Common myeloid progenitor, CD34-positive (primary cell): ENCODE data around the gene LYRM4.

Experiments used
- CTCF ChIA-PET: fragments of 350-600 bp; sonication (Branson Sonifier 250); formaldehyde crosslinking; loops from one replicate; lab custom pipeline; 2021; ENCODE audit warnings: antibody characterized with exemption; lab: Charles Lee
- POLR2A ChIA-PET: fragments of 350-600 bp; sonication (Branson Sonifier 250); formaldehyde crosslinking; loops from one replicate; lab custom pipeline; 2021; ENCODE audit warnings: antibody characterized with exemption; lab: Charles Lee
- DNase-seq, 3 donors: peaks; one replicate each; pipeline versions ENCODE4 v3.0.0 to v3.0.0-alpha.2; 2013
- H3K27ac ChIP-seq, 2 experiments: 1 replicate in 1 of 2; 2 replicates in 1 of 2; pipeline ENCODE4 v1.7.0; 2013; ENCODE audit warnings: inconsistent platforms in 2 of 2, low read length in 2 of 2, mild to moderate bottlenecking in 2 of 2, low read depth in 1 of 2, moderate library complexity in 1 of 2; ENCODE audit not compliant: severe bottlenecking in 2 of 2, insufficient read depth in 1 of 2, poor library complexity in 1 of 2
- H3K27me3 ChIP-seq, 5 experiments: replicated peaks in 2 of 5; 1 replicate in 3 of 5; 2 replicates in 2 of 5; pipeline versions ENCODE4 v1.6.1 to v1.7.0; 2013; ENCODE audit warnings: low read length in 4 of 5, mild to moderate bottlenecking in 2 of 5, moderate library complexity in 2 of 5, inconsistent platforms in 1 of 5; ENCODE audit not compliant: insufficient read depth in 5 of 5, control insufficient read depth in 4 of 5
- H3K36me3 ChIP-seq, 4 experiments: 1 replicate in 2 of 4; 2 replicates in 2 of 4; pipeline versions ENCODE4 v1.6.1 to v1.7.0; 2013; ENCODE audit warnings: low read length in 3 of 4, control low read depth in 1 of 4, mild to moderate bottlenecking in 1 of 4; ENCODE audit not compliant: control insufficient read depth in 4 of 4, insufficient read depth in 4 of 4
- H3K4me1 ChIP-seq, 4 experiments: 1 replicate in 3 of 4; 2 replicates in 1 of 4; pipeline versions ENCODE4 v1.6.1 to v1.7.1; 2013; ENCODE audit warnings: low read length in 3 of 4, mild to moderate bottlenecking in 3 of 4, control low read depth in 1 of 4, inconsistent platforms in 1 of 4, moderate library complexity in 1 of 4; ENCODE audit not compliant: control insufficient read depth in 4 of 4, insufficient read depth in 4 of 4; ENCODE audit errors: control extremely low read depth in 1 of 4
- H3K4me3 ChIP-seq, 7 experiments: 1 replicate in 4 of 7; 2 replicates in 3 of 7; pipeline versions ENCODE4 v1.5.1 to v1.7.0; 2013; ENCODE audit warnings: mild to moderate bottlenecking in 7 of 7, low read length in 6 of 7, moderate library complexity in 6 of 7, inconsistent platforms in 2 of 7, low read depth in 2 of 7, control low read depth in 1 of 7; ENCODE audit not compliant: insufficient read depth in 4 of 7, control insufficient read depth in 1 of 7; ENCODE audit errors: extremely low read depth in 1 of 7
- H3K9me3 ChIP-seq, 5 experiments: 1 replicate in 4 of 5; 2 replicates in 1 of 5; pipeline versions ENCODE4 v1.6.1 to v1.7.1; 2013; ENCODE audit warnings: low read length in 4 of 5, mild to moderate bottlenecking in 2 of 5, inconsistent platforms in 1 of 5, low read depth in 1 of 5, moderate library complexity in 1 of 5; ENCODE audit not compliant: control insufficient read depth in 4 of 5, insufficient read depth in 2 of 5; ENCODE audit errors: control extremely low read depth in 1 of 5
- WGBS: methylation state at CpG from one replicate; pipeline ENCODE4 v1.1.5; 2013; ENCODE audit not compliant: insufficient coverage; 5-methylcytosine and 5-hydroxymethylcytosine counted together

LYRM4 gene

GRCh38 chr6:5150551-5151075 is 110.1 kb downstream of the LYRM4 start:
- ChIA-PET CTCF (interaction anchor here (0.9 kb wide), 1 partner anchor 152 kb away, joined by 5 read pairs; no protein-coding TSS in a partner anchor), POLR2A (interaction anchor here (0.6 to 0.7 kb wide), 2 partner anchors 18 to 30 kb away, joined by 3 read pairs; no protein-coding TSS in a partner anchor)
- H3K4me3 ChIP-seq = no peak overlapping the region
- no peaks in the 10 kb centered on the region for H3K36me3 ChIP-seq
- peaks cover 7 to 22% (median 19%) of the 10 kb centered on the region in 4 experiments for H3K4me1 ChIP-seq
- no peaks in the 10 kb centered on the region for H3K9me3 ChIP-seq
- H3K27ac ChIP-seq = no peak overlapping the region
- DNase-seq = no peak
- 97% methylated on average over 3 of the region's 3 CpGs for WGBS
- no peaks in the 10 kb centered on the region for H3K27me3 ChIP-seq

GRCh38 chr6:5149891-5150290 is 110.9 kb downstream of the LYRM4 start:
- ChIA-PET CTCF (interaction anchor here (0.9 kb wide), 1 partner anchor 153 kb away, joined by 5 read pairs; no protein-coding TSS in a partner anchor), POLR2A (interaction anchor here (0.7 kb wide), 1 partner anchor 17 kb away, joined by 3 read pairs; no protein-coding TSS in a partner anchor)
- H3K4me3 ChIP-seq = no peak overlapping the region
- no peak for DNase-seq
- no peaks in the 10 kb centered on the region for H3K9me3 ChIP-seq
- H3K27me3 ChIP-seq = no peaks in the 10 kb centered on the region
- H3K4me1 ChIP-seq = peaks cover 7 to 22% (median 19%) of the 10 kb centered on the region in 4 experiments
- no peaks in the 10 kb centered on the region for H3K36me3 ChIP-seq
- no peak overlapping the region for H3K27ac ChIP-seq
- 98% methylated on average over 4 of the region's 6 CpGs for WGBS

- DNase-seq = no peak
- POLR2A ChIA-PET = no interaction called here
- Histone ChIP-seq H3K27me3 (no peaks in the 10 kb centered on the region), H3K4me1 (peaks cover 7 to 22% (median 19%) of the 10 kb centered on the region in 4 experiments), H3K36me3 (no peaks in the 10 kb centered on the region), H3K9me3 (no peaks in the 10 kb centered on the region), H3K4me3 (no peak overlapping the region), H3K27ac (no peak overlapping the region)
- CTCF ChIA-PET = interaction anchor here (0.6 to 1.1 kb wide), 3 partner anchors 13 to 157 kb away, joined by 3 read pairs; no protein-coding TSS in a partner anchor
- 98% methylated on average over 4 of the region's 6 CpGs for WGBS
These were observed 111.5 kb downstream of the LYRM4 start for GRCh38 chr6:5149159-5149704.

GRCh38 chr6:5146398-5146797 is 114.4 kb downstream of the LYRM4 start:
- no peaks in the 10 kb centered on the region for H3K27me3 ChIP-seq
- H3K4me3 ChIP-seq = no peak overlapping the region
- CTCF ChIA-PET = interaction anchor here (1.1 to 2.3 kb wide), 6 partner anchors 9 to 1401 kb away, joined by 3 to 10 read pairs (median 6); no protein-coding TSS in a partner anchor
- no peaks in the 10 kb centered on the region for H3K9me3 ChIP-seq
- POLR2A ChIA-PET = no interaction called here
- 10% methylated on average over 3 of the region's 4 CpGs for WGBS
- peak overlapping the region in 1 of 2 experiments; percentile 40 for H3K27ac ChIP-seq
- DNase-seq = no peak
- peaks cover 7 to 21% (median 16%) of the 10 kb centered on the region in 4 experiments for H3K4me1 ChIP-seq
- H3K36me3 ChIP-seq = no peaks in the 10 kb centered on the region

GRCh38 chr6:5143634-5144311 is 117.0 kb downstream of the LYRM4 start:
- H3K27me3 ChIP-seq = no peaks in the 10 kb centered on the region
- H3K9me3 ChIP-seq = no peaks in the 10 kb centered on the region
- no peaks in the 10 kb centered on the region for H3K36me3 ChIP-seq
- DNase-seq = peak; percentile 78 to 90 (median 84)
- peaks cover 7 to 20% (median 15%) of the 10 kb centered on the region in 4 experiments for H3K4me1 ChIP-seq
- ChIA-PET CTCF (interaction anchor here (0.6 to 2.3 kb wide), 42 partner anchors 8 to 1403 kb away, joined by 3 to 14 read pairs (median 4); no protein-coding TSS in a partner anchor), POLR2A (no interaction called here)
- WGBS = 44% methylated on average over 7 of the region's 9 CpGs
- no peak overlapping the region for H3K4me3 ChIP-seq
- no peak overlapping the region for H3K27ac ChIP-seq

GRCh38 chr6:5142915-5143314 is 117.8 kb downstream of the LYRM4 start:
- 99% methylated on average over 10 of the region's 11 CpGs for WGBS
- POLR2A ChIA-PET = no interaction called here

More at GRCh38 chr6:5142915-5143314, 117.8 kb downstream of the LYRM4 start:
- no peak overlapping the region for H3K4me3 ChIP-seq
- CTCF ChIA-PET = interaction anchor here (1.0 to 2.3 kb wide), 24 partner anchors 9 to 1404 kb away, joined by 3 to 14 read pairs (median 6); no protein-coding TSS in a partner anchor
- H3K36me3 ChIP-seq = no peaks in the 10 kb centered on the region
- H3K4me1 ChIP-seq = peaks cover 7 to 20% (median 15%) of the 10 kb centered on the region in 4 experiments
- H3K27ac ChIP-seq = no peak overlapping the region
- H3K27me3 ChIP-seq = no peaks in the 10 kb centered on the region
- DNase-seq = no peak
- no peaks in the 10 kb centered on the region for H3K9me3 ChIP-seq
